ENCODE measurements around the gene IER2.
"Not testable (repeated sequence)": the region's sequence is repeated elsewhere in the genome, so short reads cannot be mapped to it uniquely, and the experiment has no call there.

The IER2 gene

DNA sequence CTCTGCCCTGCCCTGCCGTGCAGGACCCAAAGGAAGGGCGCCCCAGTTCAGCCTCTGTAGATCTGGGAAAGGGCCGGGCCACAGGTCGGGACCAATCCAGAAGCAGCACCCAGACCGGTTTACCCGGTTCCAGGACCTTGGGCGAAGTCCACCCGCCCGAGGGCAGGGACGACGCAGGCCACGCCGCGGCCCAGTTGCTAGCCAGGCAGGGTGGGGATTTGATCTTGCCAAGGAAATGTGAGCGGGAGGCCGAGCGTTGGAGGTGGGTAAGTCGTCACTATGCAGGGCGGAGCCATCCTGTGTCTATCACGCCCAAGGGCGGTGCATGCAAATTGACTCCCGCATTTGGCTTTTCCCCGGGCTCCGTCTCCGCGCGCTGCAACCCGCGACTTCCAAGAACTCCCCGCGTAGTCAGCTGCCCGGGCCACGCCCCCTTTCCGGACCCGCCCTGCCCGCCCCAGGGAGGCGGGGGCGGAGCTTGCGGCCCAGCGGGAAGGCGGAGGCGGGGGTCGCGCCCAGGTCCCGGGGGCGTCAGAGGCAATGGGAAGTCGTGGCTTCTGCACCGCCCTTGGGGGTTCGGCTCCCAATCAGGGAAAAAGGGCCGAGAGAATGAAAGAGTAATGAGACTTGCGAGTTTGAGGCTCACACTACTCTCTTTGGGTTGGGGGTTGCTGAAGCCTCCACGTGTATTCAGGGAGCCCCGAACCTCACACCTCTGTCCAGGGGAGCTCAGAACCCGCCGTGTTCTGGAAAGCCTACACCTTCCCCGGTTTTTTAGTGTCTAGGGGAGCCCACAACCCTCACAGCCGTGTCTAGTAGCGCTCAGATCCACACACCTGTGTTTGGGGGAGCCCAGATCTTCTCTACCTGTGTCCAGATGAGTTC, 12.8 kb downstream of the IER2 start:
- TF ChIP-seq TAF1 (IDR thresholded peaks at IDR 0.05; ENCODE audit: borderline replicate concordance, low read depth, low read length) (no peak), POLR2AphosphoS5 (IDR thresholded peaks at IDR 0.05; ENCODE audit: low read depth, low read length) (0 out of 2 replicates have a peak, but pooled peaks have one; percentile 52), POLR2A (IDR thresholded peaks at IDR 0.05; ENCODE audit: low read depth, low read length) (peak; percentile 71; the same call in 1 of the 2 replicates)
- DNase-seq (ENCODE audit: insufficient read length) (no peak), FAIRE-seq (peak; percentile 82)

GRCh38 chr19:13163609-13164342, 13.6 kb downstream of the IER2 start:
- no peak for FAIRE-seq
- TF ChIP-seq TAF1 (IDR thresholded peaks at IDR 0.05; ENCODE audit: borderline replicate concordance, low read depth, low read length) (0 out of 2 replicates have a peak, but pooled peaks have one; percentile 4), POLR2AphosphoS5 (IDR thresholded peaks at IDR 0.05; ENCODE audit: low read depth, low read length) (no peak)
- DNase-seq (ENCODE audit: insufficient read length): no peak

DNA sequence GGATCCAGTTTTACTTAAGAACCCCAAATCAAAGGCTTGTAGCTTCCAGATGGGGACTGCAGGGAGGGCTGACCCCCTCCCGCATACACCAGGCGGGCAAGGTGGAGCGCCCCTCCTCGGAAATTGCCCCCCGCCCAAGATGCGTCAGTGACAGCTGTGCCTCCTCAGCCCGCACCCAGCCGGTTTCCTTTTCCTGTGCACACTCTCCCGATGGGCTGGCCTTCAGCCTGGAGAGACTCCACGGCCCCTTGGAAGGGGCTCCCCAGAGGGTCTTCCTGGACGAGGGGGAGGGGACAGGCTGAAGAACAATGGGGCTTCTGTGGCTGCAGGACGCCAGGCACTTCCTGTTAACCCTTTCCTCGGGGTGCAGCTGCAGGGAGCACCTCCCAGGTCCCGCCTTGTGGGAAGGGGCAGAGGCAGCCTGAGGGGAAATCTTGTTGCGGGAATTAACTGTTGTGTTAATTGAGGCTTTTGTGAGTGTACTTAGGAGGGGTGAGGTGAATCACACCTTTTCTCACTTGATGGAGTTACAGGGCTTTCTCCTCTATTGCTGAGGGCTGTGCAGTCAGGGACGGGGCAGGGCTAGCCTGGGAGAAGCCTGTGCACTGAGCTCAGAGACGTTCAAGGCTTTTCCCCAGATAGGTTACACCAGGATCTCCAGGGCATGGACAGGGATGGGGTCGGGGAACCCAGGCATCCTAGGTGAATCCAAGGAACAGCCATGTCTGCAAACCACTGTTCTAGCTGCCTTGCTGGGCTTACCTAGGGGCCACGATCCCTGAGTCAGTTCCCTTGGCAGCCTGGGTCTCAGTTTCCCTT, 14.3 kb downstream of the IER2 start:
- DNase-seq (ENCODE audit: insufficient read length): no peak
- FAIRE-seq: no peak

GRCh38 chr19:13165162-13165997, 15.2 kb downstream of the IER2 start:
- FAIRE-seq (no peak), DNase-seq (ENCODE audit: insufficient read length) (no peak)
- TF ChIP-seq POLR2AphosphoS5 (IDR thresholded peaks at IDR 0.05; ENCODE audit: low read depth, low read length): no peak
- no peak for TF ChIP-seq POLR2A (IDR thresholded peaks at IDR 0.05; ENCODE audit: low read depth, low read length)
- no peak for TF ChIP-seq TAF1 (IDR thresholded peaks at IDR 0.05; ENCODE audit: borderline replicate concordance, low read depth, low read length)

More for the DNA sequence above, 14.3 kb downstream of the IER2 start:
- TF ChIP-seq TAF1 (IDR thresholded peaks at IDR 0.05; ENCODE audit: borderline replicate concordance, low read depth, low read length) (no peak), POLR2A (IDR thresholded peaks at IDR 0.05; ENCODE audit: low read depth, low read length) (no peak), POLR2AphosphoS5 (IDR thresholded peaks at IDR 0.05; ENCODE audit: low read depth, low read length) (no peak)

DNA sequence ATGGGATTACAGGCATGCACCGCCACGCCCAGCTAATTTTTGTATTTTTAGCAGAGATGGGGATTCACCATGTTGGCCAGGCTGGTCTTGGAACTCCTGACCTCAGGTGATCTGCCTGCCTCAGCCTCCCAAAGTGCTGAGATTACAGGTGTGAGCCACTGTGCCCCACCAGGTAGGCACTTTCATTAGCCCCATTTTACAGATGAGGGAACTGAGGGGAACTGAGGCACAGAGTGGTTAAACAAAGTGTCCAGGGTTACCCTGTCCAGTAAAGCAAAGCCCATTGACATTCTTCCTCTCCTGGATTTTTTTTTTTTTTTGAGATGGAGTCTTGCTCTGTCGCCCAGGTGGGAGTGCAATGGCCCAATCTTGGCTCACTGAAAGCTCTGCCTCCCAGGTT, 15.9 kb downstream of the IER2 start:
- not testable (repeated sequence) for FAIRE-seq

GRCh38 chr19:13169769-13170168, 19.6 kb downstream of the IER2 start:
- TF ChIP-seq TAF1 (IDR thresholded peaks at IDR 0.05; ENCODE audit: borderline replicate concordance, low read depth, low read length) (no peak), POLR2A (IDR thresholded peaks at IDR 0.05; ENCODE audit: low read depth, low read length) (no peak), POLR2AphosphoS5 (IDR thresholded peaks at IDR 0.05; ENCODE audit: low read depth, low read length) (no peak)
- FAIRE-seq (no peak), DNase-seq (ENCODE audit: insufficient read length) (no peak)

More for the DNA sequence above, 15.9 kb downstream of the IER2 start:
- DNase-seq (ENCODE audit: insufficient read length): not testable (repeated sequence)

DNA sequence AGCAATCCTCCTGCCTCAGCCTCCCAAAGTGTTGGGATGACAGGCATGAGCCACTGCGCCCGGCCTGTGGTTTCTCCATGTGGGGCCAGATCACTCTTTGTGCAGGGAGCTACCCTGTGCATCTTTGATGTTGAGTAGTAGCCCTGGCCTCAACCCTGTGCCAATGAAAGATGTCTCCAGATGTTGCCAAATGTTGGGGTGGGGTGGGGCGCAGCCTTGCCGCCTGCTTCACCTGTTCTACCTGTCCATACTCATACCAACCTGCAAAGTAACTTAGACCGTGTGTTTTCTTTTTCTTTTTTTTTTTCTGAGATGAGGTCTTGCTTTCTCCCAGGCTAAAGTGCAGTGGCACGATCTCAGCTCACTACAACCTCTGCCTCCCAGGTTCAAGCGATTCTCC, 20.9 kb downstream of the IER2 start:
- TF ChIP-seq POLR2AphosphoS5 (IDR thresholded peaks at IDR 0.05; ENCODE audit: low read depth, low read length): no peak
- no peak for TF ChIP-seq POLR2A (IDR thresholded peaks at IDR 0.05; ENCODE audit: low read depth, low read length)
- no peak for TF ChIP-seq TAF1 (IDR thresholded peaks at IDR 0.05; ENCODE audit: borderline replicate concordance, low read depth, low read length)
- FAIRE-seq (no peak), DNase-seq (ENCODE audit: insufficient read length) (no peak)

GRCh38 chr19:13172346-13173138, 22.3 kb downstream of the IER2 start:
- DNase-seq (ENCODE audit: insufficient read length): no peak
- TF ChIP-seq POLR2AphosphoS5 (IDR thresholded peaks at IDR 0.05; ENCODE audit: low read depth, low read length) (no peak), POLR2A (IDR thresholded peaks at IDR 0.05; ENCODE audit: low read depth, low read length) (no peak), TAF1 (IDR thresholded peaks at IDR 0.05; ENCODE audit: borderline replicate concordance, low read depth, low read length) (no peak)
- no peak for FAIRE-seq

- no peak for DNase-seq (ENCODE audit: insufficient read length)
- FAIRE-seq: no peak
- no peak for TF ChIP-seq TAF1 (IDR thresholded peaks at IDR 0.05; ENCODE audit: borderline replicate concordance, low read depth, low read length)
- TF ChIP-seq POLR2A (IDR thresholded peaks at IDR 0.05; ENCODE audit: low read depth, low read length): no peak
- no peak for TF ChIP-seq POLR2AphosphoS5 (IDR thresholded peaks at IDR 0.05; ENCODE audit: low read depth, low read length)
Measured at GRCh38 chr19:13173139-13173737, 23.0 kb downstream of the IER2 start.

All from GM12892 (cell line).